Measurements from ENCODE around the gene THAP7. TPM values are rescaled to one million over a fixed set of nuclear protein-coding genes. Genes with fewer than 3 reads are reported as not detected.
"Not testable (repeated sequence)": the region's sequence is repeated elsewhere in the genome, so short reads cannot be mapped to it uniquely, and the experiment has no call there.

The THAP7 gene
- total and polyA plus RNA-seq, 8 donors, result 9.0 to 54.9 (median 13.8) TPM

GRCh38 chr22:21012446-21013407, 10.8 kb upstream of the THAP7 start:
- Histone ChIP-seq H3K27ac (no peak overlapping the region), H3K36me3 (no peaks in the 10 kb centered on the region), H3K4me3 (no peak overlapping the region), H3K27me3 (no peaks in the 10 kb centered on the region), H3K4me1 (peaks cover 0 to 8% (median 0%) of the 10 kb centered on the region in 3 donors), H3K9me3 (no peaks in the 10 kb centered on the region)
- DNase-seq (peak in 1 of 6 donors; percentile 39), ATAC-seq (no peak), FAIRE-seq (no peak)
- WGBS, 2 donors, result 73 to 79% methylated on average over 14 of the region's 14 CpGs
- intact Hi-C loops (cut with DNase I), result no loop called here
- TF ChIP-seq CTCF (IDR thresholded peaks at IDR 0.05), result no peak

DNA sequence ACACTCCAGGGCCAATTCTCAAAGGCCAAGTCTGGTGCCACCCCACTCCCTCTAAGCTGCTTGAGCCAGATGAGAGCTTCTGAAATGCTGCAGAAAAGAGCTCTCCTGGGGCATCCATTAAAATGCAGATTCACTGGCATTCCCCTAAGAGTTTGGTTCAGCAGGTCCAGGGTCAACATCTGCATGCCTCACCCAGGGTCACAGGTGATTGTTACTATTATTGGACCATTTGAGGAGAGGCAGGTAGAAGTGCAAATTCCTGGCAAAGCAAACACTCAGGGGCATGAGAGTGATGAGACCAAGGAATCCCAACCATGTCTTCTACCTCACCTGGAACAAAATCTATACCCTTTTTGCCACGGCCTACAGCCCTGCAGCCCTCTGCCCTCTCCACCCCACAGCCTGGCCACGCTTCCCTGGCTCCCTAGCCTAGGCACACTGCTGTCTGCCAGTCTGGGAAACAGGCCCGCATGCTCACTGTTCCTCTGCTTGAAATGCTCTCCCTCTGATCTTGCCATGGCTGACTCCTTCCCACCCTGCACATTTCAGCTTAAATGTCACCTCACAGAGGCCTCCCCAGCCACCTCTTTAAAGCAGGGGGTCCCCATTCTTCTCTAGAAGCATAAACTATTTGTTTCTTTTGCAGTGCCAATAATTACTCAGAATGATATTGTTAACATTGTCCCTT, 8.7 kb upstream of the THAP7 start:
- TF ChIP-seq CTCF (IDR thresholded peaks at IDR 0.05), result no peak
- no peak overlapping the region for H3K4me3 ChIP-seq
- H3K27me3 ChIP-seq, result no peaks in the 10 kb centered on the region
- intact Hi-C loops (cut with DNase I), result no loop called here
- H3K36me3 ChIP-seq, result no peaks in the 10 kb centered on the region
- H3K4me1 ChIP-seq, result peaks cover 0 to 8% (median 0%) of the 10 kb centered on the region in 3 donors
- DNase-seq (no peak), ATAC-seq (no peak), FAIRE-seq (no peak)
- H3K9me3 ChIP-seq, result no peaks in the 10 kb centered on the region
- H3K27ac ChIP-seq, result no peak overlapping the region
- 83 to 87% methylated on average over 3 of the region's 3 CpGs for WGBS, 2 donors

DNA sequence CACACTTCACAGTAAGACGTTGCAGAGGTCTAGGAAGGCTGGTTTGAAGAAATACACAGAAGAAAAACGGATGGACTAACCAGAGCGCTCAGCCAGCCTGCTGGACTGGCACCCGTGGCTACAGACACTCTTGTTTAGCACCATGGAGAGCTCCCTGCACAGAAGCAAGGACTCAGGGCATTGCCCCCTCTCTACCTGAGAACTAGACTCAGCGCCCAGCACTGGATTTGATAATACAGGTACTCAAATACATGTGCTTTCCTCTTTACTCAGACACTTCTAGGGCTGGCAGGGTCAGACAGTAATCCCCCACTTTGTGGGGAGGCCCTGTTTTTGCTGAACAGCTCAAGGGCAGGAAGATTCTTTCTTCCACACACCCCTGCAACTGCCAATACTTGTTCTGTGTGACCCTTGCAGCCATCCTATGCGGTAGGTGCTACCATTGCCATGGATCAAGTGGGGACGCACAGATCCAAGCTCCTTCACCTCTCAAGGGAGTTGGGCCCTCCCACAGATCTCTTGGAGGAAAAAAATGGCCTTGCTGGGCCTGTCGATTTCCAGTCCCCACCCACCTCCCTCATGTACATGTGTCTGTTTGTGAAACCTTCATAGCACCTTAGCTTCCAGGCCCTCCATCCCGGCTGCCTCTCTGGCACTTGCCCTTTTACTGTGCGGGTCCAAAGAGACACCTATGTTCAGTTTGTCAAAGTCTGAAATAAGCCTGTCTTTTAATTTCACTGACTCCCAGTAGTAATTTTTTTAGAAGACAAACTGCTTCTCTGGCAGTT, 7.9 kb upstream of the THAP7 start:
- Histone ChIP-seq H3K4me3 (no peak overlapping the region), H3K4me1 (peaks cover 0 to 6% (median 0%) of the 10 kb centered on the region in 3 donors), H3K36me3 (no peaks in the 10 kb centered on the region), H3K9me3 (no peaks in the 10 kb centered on the region), H3K27me3 (no peaks in the 10 kb centered on the region), H3K27ac (no peak overlapping the region)
- ATAC-seq (peak; percentile 31 to 83 (median 50)), FAIRE-seq (no peak), DNase-seq (peak in 5 of 6 donors; percentile 23 to 55 (median 50))
- 43 to 50% methylated on average over 10 of the region's 10 CpGs for WGBS, 2 donors
- intact Hi-C loops (cut with DNase I), result no loop called here
- TF ChIP-seq CTCF (IDR thresholded peaks at IDR 0.05), result no peak

DNA sequence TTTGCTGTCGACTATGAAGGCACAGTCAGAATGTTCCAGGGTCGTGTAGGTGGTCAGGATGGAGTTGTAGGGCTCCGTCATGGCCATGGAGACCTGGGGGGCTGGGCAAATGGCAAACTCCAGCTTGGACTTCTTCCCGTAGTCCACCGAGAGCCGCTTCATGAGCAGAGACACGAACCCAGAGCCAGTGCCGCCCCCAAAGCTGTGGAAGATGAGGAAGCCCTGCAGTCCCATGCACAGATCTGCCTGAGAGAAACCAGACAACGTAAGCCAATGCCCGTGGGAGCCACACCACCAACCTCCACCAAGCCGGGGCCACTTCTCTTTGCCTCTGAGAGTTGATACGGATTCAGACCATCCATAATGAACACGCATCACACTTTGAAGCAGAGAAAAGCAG, 7.3 kb upstream of the THAP7 start:
- FAIRE-seq; DNase-seq; H3K27me3 ChIP-seq; H3K36me3 ChIP-seq; intact Hi-C loops (cut with DNase I); H3K27ac ChIP-seq; H3K4me3 ChIP-seq; H3K4me1 ChIP-seq; ATAC-seq; H3K9me3 ChIP-seq: not testable (repeated sequence)
- WGBS, 2 donors, result 74 to 83% methylated on average over 13 of the region's 13 CpGs

DNA sequence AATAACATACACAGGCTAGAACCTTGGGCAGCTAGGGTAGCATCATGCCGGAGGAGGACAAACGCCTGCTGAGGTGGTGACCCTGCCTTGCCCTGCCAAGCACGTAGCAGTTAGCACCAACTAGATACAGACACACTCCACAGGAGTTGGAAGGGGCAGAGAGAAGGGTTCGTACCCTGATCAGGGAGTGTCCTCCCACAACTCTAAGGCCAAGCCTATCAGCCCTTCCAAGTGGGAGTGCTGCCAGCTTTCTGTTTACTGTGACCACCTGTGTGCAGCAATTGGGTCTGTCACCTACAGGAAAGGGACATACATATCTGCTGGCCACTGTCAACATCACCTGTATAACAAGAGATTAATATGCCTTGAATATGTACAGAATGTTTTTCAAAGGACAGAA, 1.9 kb upstream of the THAP7 start:
- TF ChIP-seq CTCF (IDR thresholded peaks at IDR 0.05), result no peak
- DNase-seq (no peak), ATAC-seq (no peak), FAIRE-seq (no peak)
- intact Hi-C loops (cut with DNase I), result no loop called here
- no peaks in the 10 kb centered on the region for H3K27me3 ChIP-seq
- peaks cover 0 to 10% (median 5%) of the 10 kb centered on the region in 3 donors for H3K36me3 ChIP-seq
- H3K4me3 ChIP-seq, result no peak overlapping the region
- no peaks in the 10 kb centered on the region for H3K9me3 ChIP-seq
- peaks cover 0 to 24% (median 22%) of the 10 kb centered on the region in 3 donors for H3K4me1 ChIP-seq
- H3K27ac ChIP-seq, result no peak overlapping the region
- 60 to 63% methylated on average over 4 of the region's 4 CpGs for WGBS, 2 donors

All from pancreas (tissue), 10 donors.